ENCODE measurements around the gene CCHCR1.

CCHCR1 gene

DNA sequence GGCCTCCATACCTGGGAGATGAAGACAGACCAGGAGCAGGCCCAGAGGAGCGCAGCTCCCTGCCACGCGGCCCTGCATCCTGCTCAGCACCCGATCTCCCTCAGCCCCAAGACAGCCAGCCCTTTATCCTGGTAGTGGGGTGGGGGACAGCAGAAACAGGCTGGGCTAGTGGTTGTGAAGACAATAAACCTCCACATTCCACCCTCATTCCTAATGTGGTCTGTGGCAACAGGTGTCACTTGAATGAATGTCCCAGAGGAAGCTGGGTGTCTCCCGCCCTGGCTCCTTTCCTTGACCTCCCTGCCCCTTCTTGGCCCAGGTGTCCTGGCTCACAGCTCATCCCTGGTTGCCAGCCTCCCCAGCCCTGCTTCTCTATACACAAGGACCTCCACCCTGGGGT lies 45.1 kb downstream of the CCHCR1 start, which contains the start of gene C6orf15:
C6orf15 (minus strand) TSS at position 98 of the 400 bp plus-strand sequence; CDS start at position 78, 20 bp downstream.
- Histone ChIP-seq H3K27ac (ENCODE audit: low read length) (no peak within 1 kb of the TSS), H3K4me1 (ENCODE audit: control insufficient read depth, low read depth, low read length) (peaks cover 16% of the 10 kb centered on the region), H3K27me3 (ENCODE audit: control insufficient read depth, insufficient read depth, low read length) (peaks cover 15% of the 10 kb centered on the region), H3K9me3 (ENCODE audit: control insufficient read depth, low read depth, low read length) (no peaks in the 10 kb centered on the region), H3K9ac (ENCODE audit: low read length) (no peak within 1 kb of the TSS), H3K4me3 (ENCODE audit: low read length) (no peak within 1 kb of the TSS), H3K36me3 (ENCODE audit: control insufficient read depth, low read depth, low read length) (no peaks in the 10 kb centered on the region)

GRCh38 chr6:31111712-31112111 lies 45.9 kb downstream of the CCHCR1 start:
- no peaks in the 10 kb centered on the region for H3K36me3 ChIP-seq (ENCODE audit: control insufficient read depth, low read depth, low read length)
- H3K27ac ChIP-seq (ENCODE audit: low read length): no peak overlapping the region
- no peak overlapping the region for H3K4me3 ChIP-seq (ENCODE audit: low read length)
- H3K9ac ChIP-seq (ENCODE audit: low read length): no peak overlapping the region
- peaks cover 16% of the 10 kb centered on the region for H3K4me1 ChIP-seq (ENCODE audit: control insufficient read depth, low read depth, low read length)
- H3K9me3 ChIP-seq (ENCODE audit: control insufficient read depth, low read depth, low read length): no peaks in the 10 kb centered on the region
- H3K27me3 ChIP-seq (ENCODE audit: control insufficient read depth, insufficient read depth, low read length): peaks cover 15% of the 10 kb centered on the region

DNA sequence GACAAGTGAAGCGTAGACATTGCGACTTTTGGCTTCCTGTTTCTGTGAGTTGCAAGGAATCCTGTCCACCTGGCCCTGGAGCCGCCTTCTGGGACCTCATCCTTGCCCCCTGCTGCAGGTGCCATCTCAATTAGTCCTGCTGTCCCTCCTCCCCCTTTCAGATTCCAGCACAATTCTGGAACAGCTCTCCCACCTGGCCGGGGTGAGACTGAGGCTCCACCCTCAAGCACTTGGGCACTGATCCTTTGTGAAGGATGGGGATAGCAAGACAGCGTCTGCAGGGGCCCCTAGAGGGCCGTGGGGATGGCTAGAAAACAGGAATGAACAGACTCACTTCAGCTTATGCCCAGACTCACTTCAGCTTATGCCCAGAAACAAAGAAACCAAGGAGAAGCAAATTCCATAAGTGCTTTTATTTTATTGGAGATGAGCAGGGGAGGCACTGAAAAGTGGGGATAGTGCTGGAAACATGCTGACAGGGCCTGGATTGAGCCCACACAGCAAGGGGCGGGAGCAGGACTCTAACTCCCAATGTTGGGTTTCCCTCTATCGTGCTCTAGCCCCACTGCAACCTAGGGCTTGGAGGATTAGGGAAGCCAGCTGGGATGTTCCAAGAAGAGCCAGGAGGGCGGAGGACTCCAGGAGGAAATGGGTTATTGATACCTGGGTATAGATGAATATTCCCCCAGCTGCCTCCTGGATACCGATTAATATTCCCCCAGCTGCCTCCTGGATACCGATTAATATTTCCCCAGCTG lies 46.6 kb downstream of the CCHCR1 start:
- Histone ChIP-seq H3K4me1 (ENCODE audit: control insufficient read depth, low read depth, low read length) (peaks cover 16% of the 10 kb centered on the region), H3K9ac (ENCODE audit: low read length) (no peak overlapping the region), H3K36me3 (ENCODE audit: control insufficient read depth, low read depth, low read length) (no peaks in the 10 kb centered on the region), H3K4me3 (ENCODE audit: low read length) (no peak overlapping the region), H3K9me3 (ENCODE audit: control insufficient read depth, low read depth, low read length) (no peaks in the 10 kb centered on the region), H3K27me3 (ENCODE audit: control insufficient read depth, insufficient read depth, low read length) (peaks cover 15% of the 10 kb centered on the region), H3K27ac (ENCODE audit: low read length) (no peak overlapping the region)

DNA sequence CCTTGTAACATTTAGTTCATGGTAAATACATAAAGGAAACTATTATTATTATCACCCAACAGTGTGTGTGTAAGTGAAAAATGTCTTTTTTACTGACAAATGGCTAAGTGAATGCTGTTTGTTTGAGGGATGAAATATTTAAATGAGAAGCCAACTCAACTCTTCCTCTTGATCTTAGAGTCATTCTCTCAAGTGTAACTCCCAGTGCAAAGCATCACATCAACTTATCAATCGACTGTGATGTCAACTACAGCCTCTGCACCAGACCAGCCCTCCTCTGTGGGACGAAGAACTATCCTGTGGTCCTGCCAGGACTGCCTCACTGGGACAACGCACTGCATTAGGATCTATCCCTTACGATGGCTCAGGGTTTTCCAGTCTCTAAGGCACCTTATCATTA lies 50.5 kb downstream of the CCHCR1 start:
- H3K27me3 ChIP-seq (ENCODE audit: control insufficient read depth, insufficient read depth, low read length): peaks cover 11% of the 10 kb centered on the region

GRCh38 chr6:31103136-31103535 lies 54.5 kb downstream of the CCHCR1 start:
- Histone ChIP-seq H3K4me1 (ENCODE audit: control insufficient read depth, low read depth, low read length) (no peaks in the 10 kb centered on the region), H3K36me3 (ENCODE audit: control insufficient read depth, low read depth, low read length) (no peaks in the 10 kb centered on the region), H3K27ac (ENCODE audit: low read length) (no peak overlapping the region), H3K27me3 (ENCODE audit: control insufficient read depth, insufficient read depth, low read length) (no peaks in the 10 kb centered on the region), H3K9me3 (ENCODE audit: control insufficient read depth, low read depth, low read length) (no peaks in the 10 kb centered on the region), H3K4me3 (ENCODE audit: low read length) (no peak overlapping the region), H3K9ac (ENCODE audit: low read length) (no peak overlapping the region)

More for the DNA sequence above, 50.5 kb downstream of the CCHCR1 start:
- Histone ChIP-seq H3K4me3 (ENCODE audit: low read length) (no peak overlapping the region), H3K9ac (ENCODE audit: low read length) (no peak overlapping the region), H3K9me3 (ENCODE audit: control insufficient read depth, low read depth, low read length) (no peaks in the 10 kb centered on the region), H3K4me1 (ENCODE audit: control insufficient read depth, low read depth, low read length) (peaks cover 9% of the 10 kb centered on the region), H3K27ac (ENCODE audit: low read length) (no peak overlapping the region), H3K36me3 (ENCODE audit: control insufficient read depth, low read depth, low read length) (no peaks in the 10 kb centered on the region)

- Histone ChIP-seq H3K4me3 (ENCODE audit: low read length) (no peak overlapping the region), H3K9me3 (ENCODE audit: control insufficient read depth, low read depth, low read length) (no peaks in the 10 kb centered on the region), H3K36me3 (ENCODE audit: control insufficient read depth, low read depth, low read length) (no peaks in the 10 kb centered on the region), H3K4me1 (ENCODE audit: control insufficient read depth, low read depth, low read length) (no peaks in the 10 kb centered on the region), H3K9ac (ENCODE audit: low read length) (no peak overlapping the region), H3K27ac (ENCODE audit: low read length) (no peak overlapping the region), H3K27me3 (ENCODE audit: control insufficient read depth, insufficient read depth, low read length) (no peaks in the 10 kb centered on the region)
These were observed 59.1 kb downstream of the CCHCR1 start for GRCh38 chr6:31098449-31098938.

- Histone ChIP-seq H3K9ac (ENCODE audit: low read length) (no peak overlapping the region), H3K4me1 (ENCODE audit: control insufficient read depth, low read depth, low read length) (no peaks in the 10 kb centered on the region), H3K9me3 (ENCODE audit: control insufficient read depth, low read depth, low read length) (no peaks in the 10 kb centered on the region), H3K4me3 (ENCODE audit: low read length) (no peak overlapping the region), H3K27me3 (ENCODE audit: control insufficient read depth, insufficient read depth, low read length) (no peaks in the 10 kb centered on the region), H3K27ac (ENCODE audit: low read length) (no peak overlapping the region), H3K36me3 (ENCODE audit: control insufficient read depth, low read depth, low read length) (no peaks in the 10 kb centered on the region)
These were observed 60.9 kb downstream of the CCHCR1 start for GRCh38 chr6:31096656-31097055.

DNA sequence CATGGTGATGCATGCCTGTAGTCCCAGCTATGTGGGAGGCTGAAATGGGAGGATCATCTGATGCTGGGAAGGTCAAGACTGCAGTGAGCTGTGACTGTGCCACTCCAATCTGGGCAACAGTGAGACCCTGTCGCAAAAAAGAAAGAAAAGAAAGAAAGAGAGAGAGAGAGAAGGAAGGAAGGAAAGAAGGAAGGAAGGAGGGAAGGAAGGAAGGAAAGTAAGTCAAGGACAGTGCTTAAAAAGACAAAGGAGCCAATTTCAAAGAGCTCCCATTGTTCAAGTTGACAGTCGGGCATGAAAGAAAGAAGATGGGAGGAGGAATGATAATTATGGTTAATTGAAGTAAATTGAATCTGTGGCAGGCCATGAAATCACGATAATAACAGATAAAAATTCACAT lies 61.4 kb downstream of the CCHCR1 start:
- no peak overlapping the region for H3K9ac ChIP-seq (ENCODE audit: low read length)
- H3K4me3 ChIP-seq (ENCODE audit: low read length): no peak overlapping the region
- no peak overlapping the region for H3K27ac ChIP-seq (ENCODE audit: low read length)
- H3K36me3 ChIP-seq (ENCODE audit: control insufficient read depth, low read depth, low read length): no peaks in the 10 kb centered on the region
- H3K4me1 ChIP-seq (ENCODE audit: control insufficient read depth, low read depth, low read length): no peaks in the 10 kb centered on the region
- no peaks in the 10 kb centered on the region for H3K9me3 ChIP-seq (ENCODE audit: control insufficient read depth, low read depth, low read length)
- no peaks in the 10 kb centered on the region for H3K27me3 ChIP-seq (ENCODE audit: control insufficient read depth, insufficient read depth, low read length)

DNA sequence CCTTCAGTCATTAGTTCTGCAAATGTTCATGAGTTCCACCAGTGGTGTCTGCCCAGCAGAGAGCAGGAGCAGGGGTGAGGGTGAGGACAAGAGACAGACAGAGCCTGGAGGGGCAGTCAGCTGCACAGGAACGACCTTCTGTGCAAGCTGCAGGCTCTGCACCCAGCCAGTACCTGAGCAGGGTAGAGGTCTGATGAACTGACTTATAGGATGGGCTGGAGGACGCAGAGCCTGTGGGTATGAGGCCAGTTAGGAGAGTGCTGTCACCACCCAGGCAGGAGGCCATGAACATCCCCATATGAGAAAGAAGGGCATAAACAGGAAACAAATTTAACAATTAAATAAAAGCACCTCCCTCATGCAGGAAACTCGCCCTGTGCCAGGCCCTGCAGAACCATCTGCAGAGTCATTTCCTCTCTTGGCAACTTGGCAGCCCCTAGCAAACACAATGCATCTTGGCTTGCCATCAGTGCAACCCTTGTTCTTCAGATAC lies 63.2 kb downstream of the CCHCR1 start:
- Histone ChIP-seq H3K9ac (ENCODE audit: low read length) (no peak overlapping the region), H3K4me1 (ENCODE audit: control insufficient read depth, low read depth, low read length) (no peaks in the 10 kb centered on the region), H3K4me3 (ENCODE audit: low read length) (no peak overlapping the region), H3K36me3 (ENCODE audit: control insufficient read depth, low read depth, low read length) (no peaks in the 10 kb centered on the region), H3K9me3 (ENCODE audit: control insufficient read depth, low read depth, low read length) (no peaks in the 10 kb centered on the region), H3K27ac (ENCODE audit: low read length) (no peak overlapping the region), H3K27me3 (ENCODE audit: control insufficient read depth, insufficient read depth, low read length) (no peaks in the 10 kb centered on the region)

DNA sequence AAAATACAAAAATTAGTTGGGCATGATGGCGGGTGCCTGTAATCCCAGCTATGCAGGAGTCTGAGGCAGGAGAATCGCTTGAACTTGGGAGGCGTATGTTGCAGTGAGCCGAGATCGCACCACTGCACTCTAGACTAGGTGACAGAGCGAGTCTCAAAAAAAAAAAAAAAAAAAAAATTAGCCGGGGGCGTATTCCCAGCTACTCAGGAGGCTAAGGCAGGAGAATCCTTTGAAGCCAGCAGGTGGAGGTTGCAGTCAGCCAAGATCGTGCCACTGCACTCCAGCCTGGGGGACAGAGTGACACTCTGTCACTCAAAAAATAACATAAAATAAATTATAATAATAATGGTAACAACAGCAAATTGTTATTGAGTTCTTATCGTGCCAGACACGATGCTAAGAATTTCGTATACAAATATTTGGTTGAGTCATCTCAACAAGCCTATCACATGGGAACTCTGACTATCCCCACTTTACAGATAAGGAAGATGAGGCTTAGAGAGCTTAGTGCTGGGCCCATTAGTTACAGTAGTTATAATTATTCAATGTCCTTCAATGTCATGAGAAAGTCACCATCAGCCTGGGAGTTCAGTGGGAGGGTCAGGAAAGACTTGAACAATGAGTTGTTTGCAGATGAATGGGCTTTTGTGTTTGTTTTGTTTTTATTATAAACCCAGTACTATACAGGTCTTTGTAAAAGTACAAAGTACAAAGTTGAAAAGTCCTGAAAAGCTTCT lies 64.7 kb downstream of the CCHCR1 start:
- Histone ChIP-seq H3K9me3 (ENCODE audit: control insufficient read depth, low read depth, low read length) (no peaks in the 10 kb centered on the region), H3K27me3 (ENCODE audit: control insufficient read depth, insufficient read depth, low read length) (no peaks in the 10 kb centered on the region), H3K9ac (ENCODE audit: low read length) (no peak overlapping the region), H3K4me1 (ENCODE audit: control insufficient read depth, low read depth, low read length) (no peaks in the 10 kb centered on the region), H3K27ac (ENCODE audit: low read length) (no peak overlapping the region), H3K4me3 (ENCODE audit: low read length) (no peak overlapping the region), H3K36me3 (ENCODE audit: control insufficient read depth, low read depth, low read length) (no peaks in the 10 kb centered on the region)
